Gastrocnemius medialis (tissue), 4 donors: ENCODE measurements around the gene POLD2. TPM values are rescaled to one million over a fixed set of nuclear protein-coding genes. Genes with fewer than 3 reads are reported as not detected.

ENCODE experiments used
- ATAC-seq, 2 donors: fragments of 150-250 bp; one replicate each; pipeline ENCODE4 v1.9.1; 2016
- DNase-seq, 2 donors: peaks; one replicate each; pipeline ENCODE4 v3.0.0-alpha.2; 2019
- H3K27ac ChIP-seq, 4 donors: fragments of 200-600 bp; sonication (generic); 1 replicate in 1 of 4; 2 replicates in 3 of 4; pipeline ENCODE4 v1.5.1; 2016 to 2018; ENCODE audit warnings: mild to moderate bottlenecking in 2 of 4, moderate library complexity in 1 of 4
- H3K27me3 ChIP-seq, 3 donors: fragments of 200-600 bp; sonication (generic) in 2 of 3; 1 replicate in 1 of 3; 2 replicates in 2 of 3; pipeline versions ENCODE4 v1.5.1 to v1.6.0; 2016 to 2019; ENCODE audit warnings: mild to moderate bottlenecking in 1 of 3, moderate library complexity in 1 of 3
- H3K36me3 ChIP-seq, 2 donors: fragments of 200-600 bp; sonication (generic) in 1 of 2; one replicate each; pipeline ENCODE4 v1.5.1; 2017 to 2018
- H3K4me1 ChIP-seq, 2 donors: fragments of 200-600 bp; sonication (generic) in 1 of 2; one replicate each; pipeline ENCODE4 v1.5.1; 2016 to 2017; ENCODE audit warnings: mild to moderate bottlenecking in 2 of 2
- H3K4me3 ChIP-seq, 4 donors: fragments of 200-600 bp; sonication (generic) in 3 of 4; 1 replicate in 1 of 4; 2 replicates in 3 of 4; pipeline ENCODE4 v1.5.1; 2016 to 2019; ENCODE audit warnings: mild to moderate bottlenecking in 2 of 4
- H3K9me3 ChIP-seq, 3 donors: fragments of 200-600 bp; sonication (generic) in 2 of 3; 1 replicate in 1 of 3; 2 replicates in 2 of 3; pipeline ENCODE4 v1.5.1; 2016 to 2019
- CTCF ChIP-seq, 5 experiments: fragments of 450-650 bp in 3 of 5; fragments of 200-600 bp in 2 of 5; sonication (generic) in 2 of 5; IDR thresholded peaks in 4 of 5; conservative IDR thresholded peaks in 1 of 5; 1 replicate in 4 of 5; 2 replicates in 1 of 5; pipeline ENCODE4 v1.5.1; 2016 to 2019; ENCODE audit warnings: antibody characterized with exemption in 5 of 5, mild to moderate bottlenecking in 3 of 5, moderate library complexity in 3 of 5
- POLR2A ChIP-seq, 2 donors: fragments of 450-650 bp; IDR thresholded peaks; one replicate each; pipeline ENCODE4 v1.6.1; 2017; ENCODE audit warnings: antibody characterized with exemption in 2 of 2, mild to moderate bottlenecking in 2 of 2, moderate library complexity in 2 of 2
- in situ Hi-C, 4 donors: fragments of 200-750 bp; cut with MboI; loops; one replicate each; pipeline versions ENCODE4 v1.15.0 to v1.8.0; 2017; ENCODE audit warnings: low sequenced_read_pairs in 4 of 4
- intact Hi-C: fragments of 100-400 bp; cut with DNase I; formaldehyde crosslinking; loops from one replicate; pipeline ENCODE4 v1.15.1; 2023; ENCODE audit warnings: low total_unique reads
- total RNA-seq, 4 donors: library from RNA; depleted of rRNA; stranded (reverse); fragments of >200 nt; gene quantifications; one replicate each; pipeline versions ENCODE4 v1.1.0 to v1.2.3, GENCODE V29; 2016

Gene POLD2
- total RNA-seq, 4 donors from 2014 or later: 69.4 to 93.0 (median 77.7) TPM

- Histone ChIP-seq H3K4me3 (no peak overlapping the region), H3K36me3 (peaks cover 0 to 17% of the 10 kb centered on the region in 2 donors), H3K27ac (peak overlapping the region; percentile 45 to 62 (median 55)), H3K27me3 (no peaks in the 10 kb centered on the region), H3K9me3 (no peaks in the 10 kb centered on the region), H3K4me1 (peaks cover 23 to 24% of the 10 kb centered on the region in 2 donors)
- intact Hi-C loops (no loop called here), in situ Hi-C loops (no loop called here)
- TF ChIP-seq POLR2A (IDR thresholded peaks at IDR 0.05): no peak
- no peak for TF ChIP-seq CTCF (IDR thresholded peaks at IDR 0.05 in 4 of 5, conservative IDR thresholded peaks at IDR 0.05 in 1 of 5)
- DNase-seq: peak; percentile 44 to 81
- ATAC-seq: peak; percentile 78 to 93
These were observed 8.6 kb downstream of the POLD2 start for GRCh38 chr7:44114586-44115310.

GRCh38 chr7:44113764-44114354 is 9.5 kb downstream of the POLD2 start:
- H3K4me3 ChIP-seq: no peak overlapping the region
- in situ Hi-C loops (no loop called here), intact Hi-C loops (no loop called here)
- peak overlapping the region in 1 of 4 donors; percentile 45 for H3K27ac ChIP-seq
- peaks cover 17 to 18% of the 10 kb centered on the region in 2 donors for H3K4me1 ChIP-seq
- peaks cover 0 to 14% of the 10 kb centered on the region in 2 donors for H3K36me3 ChIP-seq
- no peak for DNase-seq
- ATAC-seq: no peak
- H3K9me3 ChIP-seq: no peaks in the 10 kb centered on the region
- no peaks in the 10 kb centered on the region for H3K27me3 ChIP-seq
- TF ChIP-seq POLR2A (IDR thresholded peaks at IDR 0.05): no peak
- TF ChIP-seq CTCF (IDR thresholded peaks at IDR 0.05 in 4 of 5, conservative IDR thresholded peaks at IDR 0.05 in 1 of 5): no peak

GRCh38 chr7:44112997-44113763 is 10.2 kb downstream of the POLD2 start:
- Histone ChIP-seq H3K27me3 (no peaks in the 10 kb centered on the region), H3K36me3 (peaks cover 0 to 13% of the 10 kb centered on the region in 2 donors), H3K27ac (no peak overlapping the region), H3K4me1 (peaks cover 15 to 18% of the 10 kb centered on the region in 2 donors), H3K4me3 (no peak overlapping the region), H3K9me3 (no peaks in the 10 kb centered on the region)
- DNase-seq (no peak), ATAC-seq (no peak)
- intact Hi-C loops: no loop called here
- TF ChIP-seq CTCF (IDR thresholded peaks at IDR 0.05 in 4 of 5, conservative IDR thresholded peaks at IDR 0.05 in 1 of 5) (no peak), POLR2A (IDR thresholded peaks at IDR 0.05) (no peak)
- in situ Hi-C loops: no loop called here

- ATAC-seq (no peak), DNase-seq (no peak)
- Histone ChIP-seq H3K36me3 (peaks cover 0 to 6% of the 10 kb centered on the region in 2 donors), H3K4me3 (no peak overlapping the region), H3K27me3 (no peaks in the 10 kb centered on the region), H3K27ac (no peak overlapping the region), H3K4me1 (peaks cover 15 to 18% of the 10 kb centered on the region in 2 donors), H3K9me3 (no peaks in the 10 kb centered on the region)
- TF ChIP-seq POLR2A (IDR thresholded peaks at IDR 0.05) (no peak), CTCF (IDR thresholded peaks at IDR 0.05 in 4 of 5, conservative IDR thresholded peaks at IDR 0.05 in 1 of 5) (no peak)
- intact Hi-C loops: no loop called here
- in situ Hi-C loops: no loop called here
These were observed 10.9 kb downstream of the POLD2 start for GRCh38 chr7:44112231-44112996.
